ENCODE data around the gene OMP. TPM values are rescaled to one million over a fixed set of nuclear protein-coding genes. Genes with fewer than 3 reads are reported as not detected.

OMP gene
- total RNA-seq, 1 experiment from 2014 or later, result not detected

GRCh38 chr11:77063407-77063806, 39.2 kb upstream of the OMP start (continued):
- TF ChIP-seq AFF4 (CRISPR knock-in tag; IDR thresholded peaks at IDR 0.05; ENCODE audit: borderline replicate concordance) (no peak), SMAD3 (CRISPR knock-in tag; IDR thresholded peaks at IDR 0.05; ENCODE audit: borderline replicate concordance) (no peak), ZNF121 (CRISPR knock-in tag; IDR thresholded peaks at IDR 0.05) (no peak), JUN (CRISPR knock-in tag; IDR thresholded peaks at IDR 0.05) (no peak), SMAD4 (CRISPR knock-in tag; IDR thresholded peaks at IDR 0.05) (no peak), ETV6 (CRISPR knock-in tag; IDR thresholded peaks at IDR 0.05) (no peak), GTF2I (CRISPR knock-in tag; conservative IDR thresholded peaks at IDR 0.05) (no peak), IRF2 (CRISPR knock-in tag; IDR thresholded peaks at IDR 0.05; ENCODE audit: borderline replicate concordance, low read depth) (no peak), AR (CRISPR knock-in tag; IDR thresholded peaks at IDR 0.05) (no peak)
- TF ChIP-seq, protein P1, sequence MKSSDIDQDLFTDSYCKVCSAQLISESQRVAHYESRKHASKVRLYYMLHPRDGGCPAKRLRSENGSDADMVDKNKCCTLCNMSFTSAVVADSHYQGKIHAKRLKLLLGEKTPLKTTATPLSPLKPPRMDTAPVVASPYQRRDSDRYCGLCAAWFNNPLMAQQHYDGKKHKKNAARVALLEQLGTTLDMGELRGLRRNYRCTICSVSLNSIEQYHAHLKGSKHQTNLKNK (CRISPR knock-in tag; IDR thresholded peaks at IDR 0.05), result no peak

- no peak overlapping the region for H3K4me3 Mint-ChIP-seq
- H3K9me3 Mint-ChIP-seq, result peaks cover 11% of the 10 kb centered on the region
- no peak overlapping the region for H3K27ac Mint-ChIP-seq
- CTCF ChIA-PET, result interaction anchor here (1.2 to 6.3 kb wide), 3 partner anchors 18 to 76 kb away, joined by 7 to 126 read pairs (median 9); no protein-coding TSS in a partner anchor
- peaks cover 27% of the 10 kb centered on the region for H3K4me1 Mint-ChIP-seq
- peaks cover 21% of the 10 kb centered on the region for H3K27me3 Mint-ChIP-seq (ENCODE audit: low read depth)
- TF ChIP-seq AR (CRISPR knock-in tag; IDR thresholded peaks at IDR 0.05), result no peak
- TF ChIP-seq FOXP4 (CRISPR knock-in tag; IDR thresholded peaks at IDR 0.05), result no peak
- TF ChIP-seq GRHL2 (CRISPR knock-in tag; IDR thresholded peaks at IDR 0.05; ENCODE audit: insufficient replicate concordance, severe bottlenecking), result no peak
- no peak for TF ChIP-seq JUN (CRISPR knock-in tag; IDR thresholded peaks at IDR 0.05)
- TF ChIP-seq NFE2L1 (CRISPR knock-in tag; IDR thresholded peaks at IDR 0.05), result no peak
- TF ChIP-seq, protein P2, sequence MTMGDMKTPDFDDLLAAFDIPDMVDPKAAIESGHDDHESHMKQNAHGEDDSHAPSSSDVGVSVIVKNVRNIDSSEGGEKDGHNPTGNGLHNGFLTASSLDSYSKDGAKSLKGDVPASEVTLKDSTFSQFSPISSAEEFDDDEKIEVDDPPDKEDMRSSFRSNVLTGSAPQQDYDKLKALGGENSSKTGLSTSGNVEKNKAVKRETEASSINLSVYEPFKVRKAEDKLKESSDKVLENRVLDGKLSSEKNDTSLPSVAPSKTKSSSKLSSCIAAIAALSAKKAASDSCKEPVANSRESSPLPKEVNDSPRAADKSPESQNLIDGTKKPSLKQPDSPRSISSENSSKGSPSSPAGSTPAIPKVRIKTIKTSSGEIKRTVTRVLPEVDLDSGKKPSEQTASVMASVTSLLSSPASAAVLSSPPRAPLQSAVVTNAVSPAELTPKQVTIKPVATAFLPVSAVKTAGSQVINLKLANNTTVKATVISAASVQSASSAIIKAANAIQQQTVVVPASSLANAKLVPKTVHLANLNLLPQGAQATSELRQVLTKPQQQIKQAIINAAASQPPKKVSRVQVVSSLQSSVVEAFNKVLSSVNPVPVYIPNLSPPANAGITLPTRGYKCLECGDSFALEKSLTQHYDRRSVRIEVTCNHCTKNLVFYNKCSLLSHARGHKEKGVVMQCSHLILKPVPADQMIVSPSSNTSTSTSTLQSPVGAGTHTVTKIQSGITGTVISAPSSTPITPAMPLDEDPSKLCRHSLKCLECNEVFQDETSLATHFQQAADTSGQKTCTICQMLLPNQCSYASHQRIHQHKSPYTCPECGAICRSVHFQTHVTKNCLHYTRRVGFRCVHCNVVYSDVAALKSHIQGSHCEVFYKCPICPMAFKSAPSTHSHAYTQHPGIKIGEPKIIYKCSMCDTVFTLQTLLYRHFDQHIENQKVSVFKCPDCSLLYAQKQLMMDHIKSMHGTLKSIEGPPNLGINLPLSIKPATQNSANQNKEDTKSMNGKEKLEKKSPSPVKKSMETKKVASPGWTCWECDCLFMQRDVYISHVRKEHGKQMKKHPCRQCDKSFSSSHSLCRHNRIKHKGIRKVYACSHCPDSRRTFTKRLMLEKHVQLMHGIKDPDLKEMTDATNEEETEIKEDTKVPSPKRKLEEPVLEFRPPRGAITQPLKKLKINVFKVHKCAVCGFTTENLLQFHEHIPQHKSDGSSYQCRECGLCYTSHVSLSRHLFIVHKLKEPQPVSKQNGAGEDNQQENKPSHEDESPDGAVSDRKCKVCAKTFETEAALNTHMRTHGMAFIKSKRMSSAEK (CRISPR knock-in tag; IDR thresholded peaks at IDR 0.05; ENCODE audit: borderline replicate concordance), result no peak
- no peak for TF ChIP-seq ZNF219 (CRISPR knock-in tag; IDR thresholded peaks at IDR 0.05; ENCODE audit: borderline replicate concordance)
- TF ChIP-seq ZNF423 (CRISPR knock-in tag; IDR thresholded peaks at IDR 0.05), result no peak
- TF ChIP-seq ZNF416 (CRISPR knock-in tag; IDR thresholded peaks at IDR 0.05), result no peak
- H3K36me3 Mint-ChIP-seq, result no peaks in the 10 kb centered on the region
- POLR2A ChIA-PET, result no interaction called here
- no peak for DNase-seq (ENCODE audit: low spot score)
- ATAC-seq, result no peak
Measured at GRCh38 chr11:77063861-77064260, 38.8 kb upstream of the OMP start.
